ENCODE measurements around the gene WDR45B.
"Not testable (repeated sequence)": the region's sequence is repeated elsewhere in the genome, so short reads cannot be mapped to it uniquely, and the experiment has no call there.

WDR45B gene

DNA sequence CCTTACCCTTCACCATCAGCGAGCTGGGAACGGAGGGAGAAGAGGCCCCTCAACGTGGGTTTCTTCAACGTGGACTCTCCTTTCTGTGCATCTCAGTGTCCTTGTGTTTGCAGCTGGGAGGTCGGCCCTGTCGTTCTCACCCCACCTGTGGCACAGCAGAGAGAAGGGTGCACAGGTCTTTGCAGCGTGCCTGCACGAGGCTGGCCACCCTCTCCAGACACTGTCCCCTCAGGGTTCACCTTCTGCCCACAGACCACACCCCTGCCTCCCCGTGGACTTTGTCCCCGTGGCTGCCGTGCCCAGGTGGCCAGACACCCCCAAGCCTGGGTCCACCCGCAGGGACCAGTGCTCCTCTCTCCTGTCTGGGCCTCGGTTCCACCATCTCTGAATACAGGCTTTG is 7.3 kb upstream of the WDR45B start:
- DNase-seq = no peak

DNA sequence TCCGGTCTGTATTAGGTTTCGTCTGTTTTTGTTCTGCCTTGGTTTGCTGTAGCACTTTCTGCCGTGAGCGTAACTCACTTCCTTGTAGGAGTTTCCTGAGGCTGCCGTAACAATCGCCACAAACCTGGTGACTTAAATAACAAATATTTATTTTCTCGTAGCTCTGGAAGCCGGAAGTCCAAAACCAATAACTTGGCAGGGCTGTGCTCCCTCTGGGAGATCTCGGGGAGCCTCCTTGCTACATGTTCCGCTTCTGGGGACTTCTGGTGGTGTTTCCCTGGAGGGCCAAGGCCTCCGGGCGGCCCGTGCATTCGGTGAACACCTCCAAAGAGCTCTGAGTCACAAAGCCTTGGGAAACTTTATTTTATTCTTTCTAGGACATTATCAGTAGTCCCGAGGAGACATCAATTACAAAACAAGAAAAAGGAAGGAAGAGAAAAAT is 6.8 kb upstream of the WDR45B start:
- peak; percentile 54 for DNase-seq

DNA sequence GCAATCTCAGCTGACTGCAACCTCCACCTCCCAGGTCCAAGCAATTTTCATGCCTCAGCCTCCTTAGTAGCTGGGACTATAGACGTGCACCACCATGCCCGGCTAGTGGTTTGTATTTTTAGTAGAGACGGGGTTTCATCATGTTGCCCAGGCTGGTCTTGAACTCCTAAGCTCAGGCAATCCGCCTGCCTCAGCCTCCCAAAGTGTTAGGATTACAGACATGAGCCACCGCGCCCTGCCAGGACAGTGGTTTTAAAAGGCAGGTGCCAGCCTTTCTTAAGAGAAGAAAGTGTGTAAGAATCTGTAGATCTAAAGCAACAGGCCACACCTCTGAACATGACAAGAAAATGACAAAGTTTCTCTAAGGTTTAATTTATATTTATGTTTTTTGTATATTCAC is 6.4 kb upstream of the WDR45B start:
- DNase-seq = not testable (repeated sequence)

DNA sequence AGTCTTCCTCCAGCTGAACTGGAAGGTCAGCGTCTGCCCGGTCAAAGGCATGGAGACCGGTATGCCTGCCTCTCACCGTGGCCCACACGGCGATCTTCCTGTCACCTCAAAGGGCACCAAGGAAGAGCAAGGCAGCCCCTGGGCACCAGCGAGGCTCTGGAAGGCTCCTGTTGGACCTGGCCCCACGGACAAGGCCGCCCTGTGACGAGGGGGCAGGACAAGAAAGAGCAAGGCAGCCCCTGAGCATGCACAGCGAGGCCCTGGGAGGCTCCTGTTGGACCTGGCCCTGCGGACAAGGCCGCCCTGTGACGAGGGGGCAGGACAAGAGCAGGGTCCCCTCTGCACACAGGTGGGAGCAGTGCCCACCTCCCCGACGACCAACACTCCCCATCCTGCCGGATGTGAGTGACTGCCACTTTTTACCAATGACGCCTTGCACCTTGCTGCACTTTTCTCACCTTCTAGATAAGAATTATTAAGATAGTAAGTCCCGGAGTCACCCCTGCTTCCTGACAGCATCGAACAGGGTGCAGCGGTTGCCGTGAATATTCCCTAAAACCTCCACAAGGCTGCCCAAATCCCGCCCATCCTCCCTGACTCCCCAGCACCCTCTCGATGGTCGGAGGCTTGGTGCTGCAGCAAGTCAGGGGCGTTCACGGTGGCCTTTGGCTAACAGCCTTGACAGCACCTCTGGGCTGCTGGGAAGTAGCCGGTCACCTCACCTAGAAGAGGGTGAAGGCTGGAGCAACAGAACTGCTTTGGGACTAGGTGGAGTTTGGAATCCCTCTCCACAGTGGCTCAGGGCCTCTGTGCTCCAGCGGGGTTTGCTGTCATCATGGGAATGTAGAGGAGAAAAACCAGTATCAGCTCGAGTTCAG is 5.6 kb upstream of the WDR45B start:
- DNase-seq = no peak

- DNase-seq = no peak
Observed at GRCh38 chr17:82650723-82651122, 2.5 kb upstream of the WDR45B start.

- no peak for DNase-seq
Observed at GRCh38 chr17:82649501-82650261, 1.4 kb upstream of the WDR45B start.

- DNase-seq = no peak
Observed at GRCh38 chr17:82648742-82649331, 593 bp upstream of the WDR45B start.

DNA sequence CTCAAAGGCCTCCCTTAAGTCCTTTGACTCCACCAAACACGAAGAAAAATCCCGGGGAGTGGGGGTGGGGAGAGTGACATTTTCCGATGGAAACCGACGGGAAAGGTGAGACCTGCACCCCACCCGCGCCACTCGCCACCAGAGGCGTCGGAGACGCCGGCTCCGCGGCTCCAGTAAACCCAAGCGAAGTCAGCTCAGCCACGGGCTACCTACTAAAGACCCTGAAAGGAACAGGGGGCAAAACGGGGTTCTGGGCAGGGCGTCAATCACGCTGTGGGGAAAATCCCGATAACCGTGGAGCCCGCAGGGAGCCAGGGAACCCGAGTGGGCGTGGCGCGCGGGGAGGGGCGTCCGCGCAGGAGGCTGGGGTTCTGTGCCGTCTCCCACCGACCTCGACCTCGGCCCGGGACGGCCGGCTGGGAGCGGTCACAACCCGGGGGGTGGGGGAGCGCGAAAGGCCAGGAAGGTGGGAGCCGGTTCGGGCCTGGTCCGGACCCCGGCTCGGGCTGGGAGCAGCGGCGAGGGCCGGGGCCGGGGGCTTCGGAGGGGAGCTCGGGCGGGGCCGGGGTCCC is 565 bp downstream of the WDR45B start:
- no peak for DNase-seq

DNA sequence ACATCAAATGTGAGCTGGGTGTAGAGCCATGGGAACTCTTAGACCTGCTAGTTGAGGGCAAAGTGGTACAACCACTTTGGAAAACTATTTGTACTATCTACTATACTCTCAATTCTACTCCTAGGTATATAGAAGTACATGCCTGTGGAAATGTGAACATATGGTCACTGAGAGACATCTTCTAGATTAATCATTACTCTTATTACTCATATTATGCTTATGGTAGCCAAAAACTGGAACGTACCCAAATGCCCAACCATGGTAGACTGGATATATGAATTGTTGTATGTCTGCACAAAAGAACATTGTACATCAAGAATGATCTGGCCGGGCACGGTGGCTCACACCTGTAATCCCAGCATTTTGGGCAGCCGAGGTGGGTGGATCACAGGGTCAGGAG is 2.7 kb downstream of the WDR45B start:
- DNase-seq = no peak

DNA sequence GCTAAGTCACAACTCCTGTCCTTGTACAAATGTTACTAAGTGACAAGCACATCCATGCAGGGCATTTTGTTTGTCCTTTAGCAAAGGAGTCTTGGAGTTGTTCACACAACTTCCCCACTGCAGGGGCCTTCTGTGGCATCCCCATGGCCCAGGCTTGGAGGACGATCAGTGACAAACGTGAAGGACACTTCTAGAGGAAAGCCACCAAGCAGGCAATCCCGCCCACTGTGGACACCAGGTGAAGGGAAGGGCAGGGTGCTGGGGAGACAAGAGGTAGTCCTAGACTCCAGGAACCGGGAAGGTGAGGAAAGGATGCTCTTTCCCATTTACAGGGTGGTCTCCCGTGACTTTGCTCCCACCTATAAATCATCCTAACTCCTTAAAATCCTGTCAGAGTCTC is 4.1 kb downstream of the WDR45B start:
- DNase-seq = no peak

DNA sequence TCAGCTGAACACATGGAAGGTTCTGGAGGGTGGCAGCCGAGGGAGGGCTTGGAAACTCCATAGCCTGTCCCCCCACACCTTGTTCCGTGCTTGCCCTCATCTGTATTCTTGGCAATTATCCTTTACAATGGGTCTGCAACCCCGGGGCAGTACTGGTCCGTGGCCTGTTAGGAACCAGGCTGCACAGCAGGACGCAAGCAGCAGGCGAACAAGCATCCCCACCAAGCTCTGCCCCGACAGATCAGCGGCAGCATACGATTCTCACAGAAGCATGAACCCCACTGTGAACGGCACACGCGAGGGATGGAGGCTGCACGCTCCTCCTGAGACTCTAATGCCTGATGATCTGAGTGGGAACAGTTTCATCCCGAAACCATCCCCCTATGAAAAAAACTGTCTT is 6.2 kb downstream of the WDR45B start:
- no peak for DNase-seq

- no peak for DNase-seq
Observed at GRCh38 chr17:82640036-82640435, 8.2 kb downstream of the WDR45B start.

- no peak for DNase-seq
Observed at GRCh38 chr17:82639628-82640027, 8.6 kb downstream of the WDR45B start.

DNA sequence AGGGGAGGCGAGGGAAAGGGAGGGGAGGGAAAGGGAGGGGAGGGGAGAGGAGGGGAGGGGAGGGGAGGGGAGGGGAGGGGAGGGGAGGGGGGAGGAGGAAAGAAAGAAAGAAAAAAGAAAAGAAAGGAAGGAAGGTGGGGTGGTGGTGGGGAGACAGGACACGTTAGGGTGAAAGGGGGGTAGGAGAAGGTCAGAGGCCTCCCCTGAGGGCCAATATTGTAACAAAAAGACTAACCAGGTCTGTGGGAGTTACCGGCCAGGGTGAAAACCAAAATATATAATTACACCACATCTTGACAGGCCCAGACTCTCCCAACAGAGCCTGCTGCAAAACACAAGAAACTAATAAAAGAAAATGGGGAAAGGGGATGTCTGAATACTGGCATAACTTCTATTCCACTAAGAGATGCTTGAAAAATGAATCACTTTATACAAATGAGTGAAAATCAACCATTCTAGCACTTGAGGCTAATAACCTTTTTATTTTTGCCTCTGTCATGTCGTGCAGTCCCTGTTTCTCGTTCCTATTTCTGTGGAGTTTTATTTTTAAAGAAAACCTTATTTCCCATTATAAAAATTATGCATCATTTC is 10.0 kb downstream of the WDR45B start:
- DNase-seq = no peak

GRCh38 chr17:82636626-82637598 is 11.3 kb downstream of the WDR45B start:
- DNase-seq = no peak

GRCh38 chr17:82633343-82633742 is 14.9 kb downstream of the WDR45B start:
- no peak for DNase-seq

DNA sequence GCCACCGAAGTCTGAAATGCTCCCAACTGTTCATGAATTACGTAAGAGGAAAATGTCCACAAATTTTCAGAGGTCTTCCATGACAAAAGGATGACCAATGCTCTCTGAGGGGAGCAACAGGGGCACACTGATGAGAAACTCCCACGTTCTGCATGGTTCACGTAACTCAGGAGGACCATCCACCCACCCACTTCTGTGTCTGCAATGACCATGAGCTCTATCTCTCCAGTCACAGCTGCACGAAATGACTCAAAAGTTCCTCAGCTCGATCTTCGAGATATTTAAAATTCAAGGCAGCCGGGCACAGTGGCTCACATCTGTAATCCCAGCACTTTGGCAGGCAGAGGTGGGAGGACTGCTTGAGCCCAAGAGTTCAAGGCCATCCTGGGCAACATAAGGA is 15.8 kb downstream of the WDR45B start:
- DNase-seq = no peak

GRCh38 chr17:82631544-82631943 is 16.7 kb downstream of the WDR45B start:
- no peak for DNase-seq

DNA sequence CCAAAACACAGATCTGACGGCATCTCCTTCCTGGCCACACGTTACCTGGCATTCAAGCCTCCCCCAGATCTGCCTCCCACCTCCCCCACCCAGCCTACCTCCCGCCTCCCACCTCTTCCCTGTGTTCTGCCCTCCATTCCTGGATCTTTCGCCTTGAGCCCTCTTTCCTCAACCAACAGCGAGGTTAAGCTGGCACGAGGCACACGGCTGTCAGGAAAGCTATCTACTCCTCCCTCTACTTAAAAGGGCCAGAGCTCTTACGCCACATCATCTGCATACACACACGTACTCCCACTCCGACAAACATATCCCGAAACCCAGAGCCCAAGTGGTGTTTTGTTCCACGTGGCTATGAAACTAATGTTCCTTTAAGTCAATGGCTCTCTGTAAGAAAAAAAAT is 18.0 kb downstream of the WDR45B start:
- no peak for DNase-seq

GRCh38 chr17:82629748-82630147 is 18.5 kb downstream of the WDR45B start:
- DNase-seq = no peak

- DNase-seq = no peak
Observed at GRCh38 chr17:82627405-82627804, 20.8 kb downstream of the WDR45B start.

GRCh38 chr17:82623707-82624106 is 24.5 kb downstream of the WDR45B start:
- DNase-seq = peak; percentile 87

All from GF-D8 (cell line).